WTC11 (cell line): ENCODE data around the gene FOXRED2. TPM values are rescaled to one million over a fixed set of nuclear protein-coding genes. Genes with fewer than 3 reads are reported as not detected.
A peak's percentile ranks its signal among the peaks of the same experiment; 100 is the strongest.

Source experiments
- ATAC-seq: fragments of 200-7000 bp; cut with Tn5 transposase; 2 replicates; pipeline ENCODE4 v1.10.0; 2021; ENCODE audit warnings: mild to moderate bottlenecking, moderate library complexity
- CTCF ChIA-PET: fragments of 300-600 bp; sonication (Branson Sonifier 250); formaldehyde crosslinking; loops from one replicate; lab custom pipeline; 2021; ENCODE audit warnings: antibody characterized with exemption; lab: Charles Lee
- POLR2A ChIA-PET: fragments of 350-600 bp; sonication (Branson Sonifier 250); formaldehyde crosslinking; loops from one replicate; lab custom pipeline; 2021; ENCODE audit warnings: antibody characterized with exemption; lab: Charles Lee
- DNase-seq: peaks from one replicate; pipeline ENCODE4 v3.0.0; 2021; ENCODE audit warnings: low spot score
- H3K27ac Mint-ChIP-seq: 2 replicates; pipeline ENCODE4 v1.8.0; 2021; ENCODE audit warnings: mixed read lengths
- H3K27me3 Mint-ChIP-seq: 2 replicates; pipeline ENCODE4 v1.8.0; 2021; ENCODE audit warnings: low read depth, mild to moderate bottlenecking, moderate library complexity, mixed read lengths
- H3K36me3 Mint-ChIP-seq: 2 replicates; pipeline ENCODE4 v1.8.0; 2021; ENCODE audit warnings: mixed read lengths
- H3K4me1 Mint-ChIP-seq: 2 replicates; pipeline ENCODE4 v1.8.0; 2022; ENCODE audit warnings: mixed read lengths
- H3K4me3 Mint-ChIP-seq: 2 replicates; pipeline ENCODE4 v1.8.0; 2021; ENCODE audit warnings: mild to moderate bottlenecking, moderate library complexity, mixed read lengths
- H3K9me3 Mint-ChIP-seq: 2 replicates; pipeline ENCODE4 v1.8.0; 2021; ENCODE audit warnings: mixed read lengths
- FOXJ3 ChIP-seq: sonication (generic); formaldehyde crosslinking; IDR thresholded peaks from 2 replicates; pipeline ENCODE4 v1.9.0; 2021; ENCODE audit warnings: missing genetic modification reagents, mild to moderate bottlenecking, borderline replicate concordance
- IRF2 ChIP-seq: sonication (generic); formaldehyde crosslinking; IDR thresholded peaks from 2 replicates; pipeline ENCODE4 v1.8.0; 2022; ENCODE audit warnings: low read depth, missing genetic modification reagents, borderline replicate concordance
- NR3C1 ChIP-seq: sonication (generic); formaldehyde crosslinking; conservative IDR thresholded peaks from 2 replicates; pipeline ENCODE4 v1.8.1; 2023; ENCODE audit warnings: low read depth, mild to moderate bottlenecking, missing genetic modification reagents
- PRRX2 ChIP-seq: fragments of 250-450 bp; sonication (Bioruptor Pico); IDR thresholded peaks from 2 replicates; pipeline ENCODE4 v1.8.0; 2021; ENCODE audit warnings: mild to moderate bottlenecking
- RORB ChIP-seq: fragments of 250-450 bp; sonication (Bioruptor Pico); IDR thresholded peaks from 2 replicates; pipeline ENCODE4 v1.9.0; 2021; ENCODE audit warnings: mild to moderate bottlenecking
- SMAD4 ChIP-seq: sonication (generic); formaldehyde crosslinking; IDR thresholded peaks from 2 replicates; pipeline ENCODE4 v1.8.0; 2022; ENCODE audit warnings: mild to moderate bottlenecking, missing genetic modification reagents
- ZNF121 ChIP-seq: sonication (generic); formaldehyde crosslinking; IDR thresholded peaks from 2 replicates; pipeline ENCODE4 v1.8.0; 2023; ENCODE audit warnings: missing genetic modification reagents
- ZNF671 ChIP-seq: fragments of 250-450 bp; sonication (Bioruptor Pico); IDR thresholded peaks from 2 replicates; pipeline ENCODE4 v1.8.0; 2021; ENCODE audit warnings: mild to moderate bottlenecking
- total RNA-seq: library from RNA; stranded (reverse); gene quantifications from 3 replicates; pipeline ENCODE4 v1.2.3, GENCODE V29; 2021
- TF ChIP-seq, protein P1 (sequence below): sonication (generic); formaldehyde crosslinking; IDR thresholded peaks from 2 replicates; pipeline ENCODE4 v1.8.1; 2022; ENCODE audit warnings: low read depth, missing genetic modification reagents, borderline replicate concordance
- TF ChIP-seq, protein P2 (sequence below): fragments of 250-450 bp; sonication (Bioruptor Pico); conservative IDR thresholded peaks from 2 replicates; pipeline ENCODE4 v1.9.0; 2021; ENCODE audit warnings: mild to moderate bottlenecking
- TF ChIP-seq, protein P3 (sequence below): sonication (generic); formaldehyde crosslinking; conservative IDR thresholded peaks from 2 replicates; pipeline ENCODE4 v1.8.1; 2023; ENCODE audit warnings: mild to moderate bottlenecking, low read depth, missing genetic modification reagents, moderate library complexity
- TF ChIP-seq, protein P4 (sequence below): sonication (generic); formaldehyde crosslinking; IDR thresholded peaks from 2 replicates; pipeline ENCODE4 v1.8.1; 2023; ENCODE audit warnings: mild to moderate bottlenecking, missing genetic modification reagents
- TF ChIP-seq, protein P5 (sequence below): fragments of 200-600 bp; IDR thresholded peaks from 2 replicates; pipeline ENCODE4 v1.8.0; 2022; ENCODE audit warnings: antibody characterized with exemption

Gene FOXRED2
- total RNA-seq, 1 experiment from 2014 or later = 20.1 TPM

DNA sequence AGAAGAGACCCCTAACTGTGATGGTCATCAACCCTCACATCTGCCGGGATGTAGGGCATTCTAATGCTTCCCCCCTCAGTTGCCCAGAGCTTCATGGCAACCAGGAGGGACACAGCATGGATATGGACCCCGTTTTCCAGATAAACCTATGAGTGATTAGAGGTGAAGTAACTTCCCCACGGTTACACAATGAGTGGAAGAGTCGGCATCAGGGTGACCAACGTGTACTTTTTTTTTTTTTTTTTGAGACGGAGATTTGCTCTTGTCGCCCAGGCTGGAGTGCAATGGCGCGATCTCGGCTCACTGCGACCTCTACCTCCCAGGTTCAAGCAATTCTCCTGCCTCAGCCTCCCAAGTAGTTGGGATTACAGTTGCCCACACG is 50.4 kb downstream of the FOXRED2 start (continued):
- TF ChIP-seq, protein P1, sequence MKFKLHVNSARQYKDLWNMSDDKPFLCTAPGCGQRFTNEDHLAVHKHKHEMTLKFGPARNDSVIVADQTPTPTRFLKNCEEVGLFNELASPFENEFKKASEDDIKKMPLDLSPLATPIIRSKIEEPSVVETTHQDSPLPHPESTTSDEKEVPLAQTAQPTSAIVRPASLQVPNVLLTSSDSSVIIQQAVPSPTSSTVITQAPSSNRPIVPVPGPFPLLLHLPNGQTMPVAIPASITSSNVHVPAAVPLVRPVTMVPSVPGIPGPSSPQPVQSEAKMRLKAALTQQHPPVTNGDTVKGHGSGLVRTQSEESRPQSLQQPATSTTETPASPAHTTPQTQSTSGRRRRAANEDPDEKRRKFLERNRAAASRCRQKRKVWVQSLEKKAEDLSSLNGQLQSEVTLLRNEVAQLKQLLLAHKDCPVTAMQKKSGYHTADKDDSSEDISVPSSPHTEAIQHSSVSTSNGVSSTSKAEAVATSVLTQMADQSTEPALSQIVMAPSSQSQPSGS = no peak
- TF ChIP-seq PRRX2 (CRISPR knock-in tag) (no peak), NR3C1 (CRISPR knock-in tag) (no peak), IRF2 (CRISPR knock-in tag) (no peak), ZNF671 (CRISPR knock-in tag) (no peak), RORB (CRISPR knock-in tag) (no peak)
- TF ChIP-seq, protein P2, sequence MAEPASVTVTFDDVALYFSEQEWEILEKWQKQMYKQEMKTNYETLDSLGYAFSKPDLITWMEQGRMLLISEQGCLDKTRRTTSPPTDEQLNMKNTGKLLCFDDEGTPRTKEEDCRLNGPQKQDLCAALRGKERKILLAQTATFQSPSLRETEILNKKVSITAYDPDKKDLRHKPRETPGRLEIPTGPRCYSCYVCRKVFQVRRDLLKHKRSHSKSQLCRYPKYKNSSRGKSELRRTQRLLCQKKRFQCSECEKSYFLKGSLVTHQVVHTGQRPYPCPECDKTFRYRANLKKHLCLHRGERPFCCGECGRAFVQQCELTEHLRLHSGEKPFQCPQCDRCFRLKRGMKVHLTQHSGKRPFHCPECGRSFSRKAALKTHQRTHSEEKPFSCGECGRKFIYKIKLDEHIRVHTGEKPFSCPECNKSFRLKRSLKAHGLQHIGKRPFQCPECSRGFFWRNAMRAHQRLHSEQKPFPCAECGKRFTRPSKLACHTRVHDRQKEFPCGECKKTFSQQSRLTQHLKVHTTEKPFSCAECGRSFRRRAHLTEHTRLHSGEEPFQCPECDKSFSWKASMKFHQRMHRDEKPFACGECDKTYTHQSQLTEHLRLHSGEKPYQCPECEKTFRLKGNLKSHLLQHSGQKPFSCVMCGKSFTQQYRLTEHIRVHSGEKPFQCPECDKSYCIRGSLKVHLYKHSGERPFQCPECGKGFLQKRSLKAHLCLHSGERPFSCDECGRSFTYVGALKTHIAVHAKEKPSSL (CRISPR knock-in tag) = no peak
- TF ChIP-seq, protein P3, sequence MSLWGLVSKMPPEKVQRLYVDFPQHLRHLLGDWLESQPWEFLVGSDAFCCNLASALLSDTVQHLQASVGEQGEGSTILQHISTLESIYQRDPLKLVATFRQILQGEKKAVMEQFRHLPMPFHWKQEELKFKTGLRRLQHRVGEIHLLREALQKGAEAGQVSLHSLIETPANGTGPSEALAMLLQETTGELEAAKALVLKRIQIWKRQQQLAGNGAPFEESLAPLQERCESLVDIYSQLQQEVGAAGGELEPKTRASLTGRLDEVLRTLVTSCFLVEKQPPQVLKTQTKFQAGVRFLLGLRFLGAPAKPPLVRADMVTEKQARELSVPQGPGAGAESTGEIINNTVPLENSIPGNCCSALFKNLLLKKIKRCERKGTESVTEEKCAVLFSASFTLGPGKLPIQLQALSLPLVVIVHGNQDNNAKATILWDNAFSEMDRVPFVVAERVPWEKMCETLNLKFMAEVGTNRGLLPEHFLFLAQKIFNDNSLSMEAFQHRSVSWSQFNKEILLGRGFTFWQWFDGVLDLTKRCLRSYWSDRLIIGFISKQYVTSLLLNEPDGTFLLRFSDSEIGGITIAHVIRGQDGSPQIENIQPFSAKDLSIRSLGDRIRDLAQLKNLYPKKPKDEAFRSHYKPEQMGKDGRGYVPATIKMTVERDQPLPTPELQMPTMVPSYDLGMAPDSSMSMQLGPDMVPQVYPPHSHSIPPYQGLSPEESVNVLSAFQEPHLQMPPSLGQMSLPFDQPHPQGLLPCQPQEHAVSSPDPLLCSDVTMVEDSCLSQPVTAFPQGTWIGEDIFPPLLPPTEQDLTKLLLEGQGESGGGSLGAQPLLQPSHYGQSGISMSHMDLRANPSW (CRISPR knock-in tag) = no peak
- TF ChIP-seq, protein P4, sequence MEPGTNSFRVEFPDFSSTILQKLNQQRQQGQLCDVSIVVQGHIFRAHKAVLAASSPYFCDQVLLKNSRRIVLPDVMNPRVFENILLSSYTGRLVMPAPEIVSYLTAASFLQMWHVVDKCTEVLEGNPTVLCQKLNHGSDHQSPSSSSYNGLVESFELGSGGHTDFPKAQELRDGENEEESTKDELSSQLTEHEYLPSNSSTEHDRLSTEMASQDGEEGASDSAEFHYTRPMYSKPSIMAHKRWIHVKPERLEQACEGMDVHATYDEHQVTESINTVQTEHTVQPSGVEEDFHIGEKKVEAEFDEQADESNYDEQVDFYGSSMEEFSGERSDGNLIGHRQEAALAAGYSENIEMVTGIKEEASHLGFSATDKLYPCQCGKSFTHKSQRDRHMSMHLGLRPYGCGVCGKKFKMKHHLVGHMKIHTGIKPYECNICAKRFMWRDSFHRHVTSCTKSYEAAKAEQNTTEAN (CRISPR knock-in tag) = no peak

DNA sequence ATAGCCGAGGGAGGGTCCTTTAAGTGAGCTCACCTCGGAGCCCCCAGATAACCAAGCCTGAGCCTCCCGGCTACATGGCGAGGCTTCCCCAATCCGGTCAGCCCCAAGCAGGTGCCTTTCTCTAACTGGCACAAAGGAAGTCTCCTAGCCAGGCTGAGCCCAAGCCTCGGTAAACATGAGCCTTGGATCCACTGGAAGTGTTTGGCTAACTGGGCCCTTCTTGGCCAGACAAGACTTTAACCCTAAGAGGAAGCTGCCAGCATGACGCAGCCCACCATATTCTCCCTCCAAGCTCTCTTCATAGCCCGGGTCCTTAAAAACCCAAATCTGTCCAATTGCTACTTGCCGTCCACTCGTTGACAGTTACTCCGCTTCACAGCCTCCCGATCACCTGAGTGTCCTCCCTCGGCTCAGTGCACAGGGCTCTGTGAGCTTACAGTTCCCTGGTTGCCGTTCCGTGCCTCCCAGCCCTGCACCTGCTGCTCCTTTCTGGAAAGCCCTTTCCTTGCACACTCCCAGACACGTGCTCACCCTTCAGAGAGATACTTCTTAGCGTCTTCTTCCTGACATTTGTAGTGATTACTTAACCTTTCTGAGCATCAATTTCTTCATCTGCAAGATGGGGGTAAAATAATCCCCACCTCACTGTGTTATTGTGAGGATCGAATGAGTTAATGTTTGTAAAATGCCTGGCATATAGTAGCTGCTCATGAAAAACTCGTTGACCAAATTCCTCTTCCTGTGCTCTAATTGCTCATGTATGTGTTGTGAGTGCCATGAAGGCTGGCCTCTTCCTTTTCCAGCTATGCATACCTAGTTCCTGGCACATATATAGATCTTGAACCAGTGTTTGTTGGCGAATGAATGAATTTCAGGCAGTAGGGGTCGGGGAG is 51.0 kb downstream of the FOXRED2 start:
- POLR2A ChIA-PET = interaction anchor here (0.5 to 2.0 kb wide), 8 partner anchors 14 to 149 kb away, joined by 3 to 9 read pairs (median 4); partner anchors contain the start of gene MYH9
- CTCF ChIA-PET = interaction anchor here (0.8 to 2.0 kb wide), 4 partner anchors 15 to 169 kb away, joined by 3 to 7 read pairs (median 4); no protein-coding TSS in a partner anchor
- peak overlapping the region; percentile 94 for H3K27ac Mint-ChIP-seq
- no peaks in the 10 kb centered on the region for H3K9me3 Mint-ChIP-seq
- H3K4me1 Mint-ChIP-seq = peaks cover 43% of the 10 kb centered on the region
- H3K4me3 Mint-ChIP-seq = peak overlapping the region; percentile 47
- H3K27me3 Mint-ChIP-seq = peaks cover 10% of the 10 kb centered on the region
- no peaks in the 10 kb centered on the region for H3K36me3 Mint-ChIP-seq
- ATAC-seq = no peak
- TF ChIP-seq, protein P5, sequence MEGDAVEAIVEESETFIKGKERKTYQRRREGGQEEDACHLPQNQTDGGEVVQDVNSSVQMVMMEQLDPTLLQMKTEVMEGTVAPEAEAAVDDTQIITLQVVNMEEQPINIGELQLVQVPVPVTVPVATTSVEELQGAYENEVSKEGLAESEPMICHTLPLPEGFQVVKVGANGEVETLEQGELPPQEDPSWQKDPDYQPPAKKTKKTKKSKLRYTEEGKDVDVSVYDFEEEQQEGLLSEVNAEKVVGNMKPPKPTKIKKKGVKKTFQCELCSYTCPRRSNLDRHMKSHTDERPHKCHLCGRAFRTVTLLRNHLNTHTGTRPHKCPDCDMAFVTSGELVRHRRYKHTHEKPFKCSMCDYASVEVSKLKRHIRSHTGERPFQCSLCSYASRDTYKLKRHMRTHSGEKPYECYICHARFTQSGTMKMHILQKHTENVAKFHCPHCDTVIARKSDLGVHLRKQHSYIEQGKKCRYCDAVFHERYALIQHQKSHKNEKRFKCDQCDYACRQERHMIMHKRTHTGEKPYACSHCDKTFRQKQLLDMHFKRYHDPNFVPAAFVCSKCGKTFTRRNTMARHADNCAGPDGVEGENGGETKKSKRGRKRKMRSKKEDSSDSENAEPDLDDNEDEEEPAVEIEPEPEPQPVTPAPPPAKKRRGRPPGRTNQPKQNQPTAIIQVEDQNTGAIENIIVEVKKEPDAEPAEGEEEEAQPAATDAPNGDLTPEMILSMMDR = no peak
- TF ChIP-seq SMAD4 (CRISPR knock-in tag) = no peak
- no peak for TF ChIP-seq FOXJ3
- TF ChIP-seq ZNF121 = peak; percentile 82; the same call in 1 of the 2 replicates
- no peak for DNase-seq
